IPS-NIHi7 (cell line): ENCODE data around the gene CLEC7A.

Experiments
- DNase-seq: peaks from one replicate; pipeline ENCODE4 v3.0.0; 2012; ENCODE audit warnings: mixed read lengths; ENCODE audit errors: extremely low spot score

Gene CLEC7A

GRCh38 chr12:10094646-10095395, 35.2 kb downstream of the CLEC7A start:
- no peak for DNase-seq

GRCh38 chr12:10088955-10089900, 40.8 kb downstream of the CLEC7A start:
- peak; percentile 20 for DNase-seq

GRCh38 chr12:10088031-10088430, 42.0 kb downstream of the CLEC7A start:
- DNase-seq, result no peak

- DNase-seq, result no peak
Measured at GRCh38 chr12:10086387-10086786, 43.6 kb downstream of the CLEC7A start.

- no peak for DNase-seq
Measured at GRCh38 chr12:10084733-10085132, 45.3 kb downstream of the CLEC7A start.

- DNase-seq, result no peak
Measured at GRCh38 chr12:10082117-10082874, 47.7 kb downstream of the CLEC7A start.

- no peak for DNase-seq
Measured at GRCh38 chr12:10075451-10075850, 54.5 kb downstream of the CLEC7A start.

GRCh38 chr12:10073261-10073660, 56.7 kb downstream of the CLEC7A start:
- DNase-seq, result no peak

GRCh38 chr12:10072131-10072530, 57.9 kb downstream of the CLEC7A start:
- no peak for DNase-seq

- DNase-seq, result no peak
Measured at GRCh38 chr12:10070380-10070779, 59.6 kb downstream of the CLEC7A start.

- no peak for DNase-seq
Measured at GRCh38 chr12:10069976-10070375, 60.0 kb downstream of the CLEC7A start.

- DNase-seq, result no peak
Measured at GRCh38 chr12:10069099-10069498, 60.9 kb downstream of the CLEC7A start.

- no peak for DNase-seq
Measured at GRCh38 chr12:10068644-10069043, 61.4 kb downstream of the CLEC7A start.

GRCh38 chr12:10067942-10068341, 62.1 kb downstream of the CLEC7A start:
- no peak for DNase-seq

GRCh38 chr12:10067264-10067663, 62.7 kb downstream of the CLEC7A start:
- DNase-seq, result no peak
